CD4-positive, alpha-beta T cell (primary cell): Measurements from ENCODE around the gene BICDL1. TPM values are rescaled to one million over a fixed set of nuclear protein-coding genes. Genes with fewer than 3 reads are reported as not detected.

Experiments
- ATAC-seq: fragments of 200-7000 bp; cut with Tn5 transposase; one replicate; pipeline ENCODE4 v1.10.0; 2022; ENCODE audit warnings: mild to moderate bottlenecking; ENCODE audit not compliant: poor library complexity
- CTCF ChIA-PET: fragments of 350-600 bp; sonication (Branson Sonifier 250); formaldehyde crosslinking; loops from one replicate; lab custom pipeline; 2021; ENCODE audit warnings: antibody characterized with exemption, inconsistent platforms; lab: Charles Lee
- POLR2A ChIA-PET: fragments of 350-600 bp; sonication (Branson Sonifier 250); formaldehyde crosslinking; loops from one replicate; lab custom pipeline; 2021; ENCODE audit warnings: antibody characterized with exemption, inconsistent platforms; lab: Charles Lee
- DNase-seq, 14 experiments: peaks; one replicate each; pipeline ENCODE4 v3.0.0-alpha.2; 2013 to 2020; ENCODE audit warnings: mixed read lengths in 2 of 14
- H3K27ac ChIP-seq, 2 donors: one replicate each; pipeline versions ENCODE4 v1.5.1 to v1.7.0; 2013; ENCODE audit warnings: low read length in 2 of 2, low read depth in 1 of 2, mild to moderate bottlenecking in 1 of 2
- H3K27me3 ChIP-seq, 2 experiments: 1 replicate in 1 of 2; 2 replicates in 1 of 2; pipeline versions ENCODE4 v1.6.1 to v1.7.0; 2013; ENCODE audit warnings: low read length in 2 of 2, control low read depth in 1 of 2, mild to moderate bottlenecking in 1 of 2, moderate library complexity in 1 of 2; ENCODE audit not compliant: insufficient read depth in 2 of 2, control insufficient read depth in 1 of 2
- H3K36me3 ChIP-seq: one replicate; pipeline ENCODE4 v1.6.1; 2013; ENCODE audit warnings: low read length, control low read depth; ENCODE audit not compliant: insufficient read depth
- H3K4me1 ChIP-seq: one replicate; pipeline ENCODE4 v1.6.1; 2013; ENCODE audit warnings: low read length, control low read depth; ENCODE audit not compliant: insufficient read depth
- H3K4me3 ChIP-seq: one replicate; pipeline ENCODE4 v1.5.1; 2013; ENCODE audit warnings: mild to moderate bottlenecking, low read length, moderate library complexity
- H3K9me3 ChIP-seq, 2 experiments: 1 replicate in 1 of 2; 2 replicates in 1 of 2; pipeline versions ENCODE4 v1.6.1 to v1.7.0; 2013; ENCODE audit warnings: low read length in 2 of 2, mild to moderate bottlenecking in 2 of 2, control low read depth in 1 of 2, moderate library complexity in 1 of 2; ENCODE audit not compliant: control insufficient read depth in 1 of 2, insufficient read depth in 1 of 2
- H3K27ac Mint-ChIP-seq: one replicate; pipeline ENCODE4 v1.8.0; 2020; ENCODE audit warnings: mixed read lengths
- H3K27me3 Mint-ChIP-seq: one replicate; pipeline ENCODE4 v1.8.0; 2021; ENCODE audit warnings: mixed read lengths
- H3K36me3 Mint-ChIP-seq: one replicate; pipeline ENCODE4 v1.8.0; 2021; ENCODE audit warnings: low read depth, mixed read lengths
- H3K4me1 Mint-ChIP-seq: one replicate; pipeline ENCODE4 v1.8.0; 2021; ENCODE audit warnings: low read depth, mixed read lengths
- H3K4me3 Mint-ChIP-seq: one replicate; pipeline ENCODE4 v1.8.0; 2020; ENCODE audit warnings: mild to moderate bottlenecking, mixed read lengths
- H3K9me3 Mint-ChIP-seq: one replicate; pipeline ENCODE4 v1.8.0; 2020; ENCODE audit warnings: mixed read lengths
- intact Hi-C, 2 experiments: fragments of 100-400 bp; cut with DNase I in 1 of 2; cut with micrococcal nuclease in 1 of 2; formaldehyde crosslinking; loops; one replicate each; pipeline versions ENCODE4 v1.15.1 to v1.9.0; 2023 to 2025; cut with DNase I, micrococcal nuclease
- total RNA-seq, 174 experiments: library from RNA in 2 of 174; stranded (reverse) in 2 of 174; gene quantifications; one replicate each; pipeline ENCODE4 v1.2.3 and lab custom pipeline; 2021 to 2026
- TF ChIP-seq, protein P1 (sequence below): fragments of 200-600 bp; IDR thresholded peaks from one replicate; pipeline ENCODE4 v1.8.0; 2022; ENCODE audit warnings: antibody characterized with exemption, mild to moderate bottlenecking

The BICDL1 gene
- total RNA-seq, 2 experiments from 2014 or later: 143 to 146 TPM

DNA sequence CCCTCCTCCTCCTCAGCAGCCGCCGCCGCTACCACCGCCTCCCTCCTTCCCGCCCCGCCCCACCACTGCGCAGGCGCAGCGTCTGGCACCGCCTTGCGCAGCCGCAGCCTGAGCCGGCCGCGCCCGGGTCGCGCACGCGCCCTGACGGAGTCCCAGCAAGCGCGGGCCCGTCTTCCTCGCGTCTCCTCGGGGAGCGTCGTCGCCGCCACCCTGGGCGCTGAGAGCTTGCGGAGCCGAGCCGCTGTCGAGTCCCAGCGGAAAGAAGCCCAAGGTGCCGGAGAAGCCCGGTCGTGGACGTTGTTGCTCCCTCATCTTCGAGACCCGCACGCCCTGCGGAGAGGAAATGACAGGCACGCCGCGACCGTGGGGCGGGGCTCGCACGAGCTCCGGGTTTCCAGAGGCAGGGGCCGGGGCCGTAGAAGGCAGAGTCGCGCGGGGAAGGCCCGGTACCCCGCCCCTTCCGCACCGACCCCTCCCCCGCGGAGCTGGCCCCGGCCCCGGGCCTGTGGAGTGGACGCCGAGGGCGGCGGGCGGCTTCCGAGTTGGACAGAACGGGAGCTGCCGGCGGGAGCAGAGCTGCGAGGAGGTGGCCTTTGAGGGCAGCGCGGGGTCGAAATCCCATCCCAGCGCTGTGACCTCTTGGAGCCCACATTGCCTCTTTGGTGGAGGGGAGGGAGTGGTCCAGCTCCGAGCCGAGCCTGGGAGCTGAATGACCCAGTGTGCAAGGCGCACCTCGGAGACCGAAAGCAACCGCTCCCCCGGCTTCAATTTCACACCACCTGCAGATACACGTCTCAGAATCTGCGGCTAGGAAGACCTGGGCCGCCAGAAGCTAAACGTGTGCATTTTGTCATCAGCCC lies 128.0 kb downstream of the BICDL1 start:
- intact Hi-C loops: loop anchor here (1.0 to 10.0 kb wide), 7 partner anchors 30 to 330 kb away; partner anchors contain the start of genes GATC (in 1 of the 2), GCN1 (in 1 of the 2), PXN (in 1 of the 2) and RPLP0 (in 1 of the 2)
- Histone ChIP-seq H3K27ac (peak overlapping the region; percentile 94 to 95), H3K27me3 (no peaks in the 10 kb centered on the region), H3K9me3 (no peaks in the 10 kb centered on the region), H3K36me3 (peaks cover 6% of the 10 kb centered on the region), H3K4me3 (peak overlapping the region; percentile 86), H3K4me1 (peaks cover 61% of the 10 kb centered on the region)
- ATAC-seq: peak; percentile 75
- Mint-ChIP-seq H3K27me3 (no peaks in the 10 kb centered on the region), H3K4me1 (peaks cover 76% of the 10 kb centered on the region), H3K4me3 (peak overlapping the region; percentile 91), H3K9me3 (no peaks in the 10 kb centered on the region), H3K36me3 (peaks cover 37% of the 10 kb centered on the region), H3K27ac (peak overlapping the region; percentile 84)
- TF ChIP-seq, protein P1, sequence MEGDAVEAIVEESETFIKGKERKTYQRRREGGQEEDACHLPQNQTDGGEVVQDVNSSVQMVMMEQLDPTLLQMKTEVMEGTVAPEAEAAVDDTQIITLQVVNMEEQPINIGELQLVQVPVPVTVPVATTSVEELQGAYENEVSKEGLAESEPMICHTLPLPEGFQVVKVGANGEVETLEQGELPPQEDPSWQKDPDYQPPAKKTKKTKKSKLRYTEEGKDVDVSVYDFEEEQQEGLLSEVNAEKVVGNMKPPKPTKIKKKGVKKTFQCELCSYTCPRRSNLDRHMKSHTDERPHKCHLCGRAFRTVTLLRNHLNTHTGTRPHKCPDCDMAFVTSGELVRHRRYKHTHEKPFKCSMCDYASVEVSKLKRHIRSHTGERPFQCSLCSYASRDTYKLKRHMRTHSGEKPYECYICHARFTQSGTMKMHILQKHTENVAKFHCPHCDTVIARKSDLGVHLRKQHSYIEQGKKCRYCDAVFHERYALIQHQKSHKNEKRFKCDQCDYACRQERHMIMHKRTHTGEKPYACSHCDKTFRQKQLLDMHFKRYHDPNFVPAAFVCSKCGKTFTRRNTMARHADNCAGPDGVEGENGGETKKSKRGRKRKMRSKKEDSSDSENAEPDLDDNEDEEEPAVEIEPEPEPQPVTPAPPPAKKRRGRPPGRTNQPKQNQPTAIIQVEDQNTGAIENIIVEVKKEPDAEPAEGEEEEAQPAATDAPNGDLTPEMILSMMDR: no peak
- DNase-seq: peak; percentile 96 to 99 (median 98)
- POLR2A ChIA-PET: interaction anchor here (0.8 to 4.9 kb wide), 19 partner anchors 9 to 326 kb away, joined by 3 to 51 read pairs (median 4); partner anchors contain the start of genes BICDL1, RNU4-1, RNU4-2 and RPLP0
- CTCF ChIA-PET: interaction anchor here (1.0 to 2.4 kb wide), 5 partner anchors 10 to 185 kb away, joined by 3 to 11 read pairs (median 4); partner anchors contain the start of gene BICDL1

DNA sequence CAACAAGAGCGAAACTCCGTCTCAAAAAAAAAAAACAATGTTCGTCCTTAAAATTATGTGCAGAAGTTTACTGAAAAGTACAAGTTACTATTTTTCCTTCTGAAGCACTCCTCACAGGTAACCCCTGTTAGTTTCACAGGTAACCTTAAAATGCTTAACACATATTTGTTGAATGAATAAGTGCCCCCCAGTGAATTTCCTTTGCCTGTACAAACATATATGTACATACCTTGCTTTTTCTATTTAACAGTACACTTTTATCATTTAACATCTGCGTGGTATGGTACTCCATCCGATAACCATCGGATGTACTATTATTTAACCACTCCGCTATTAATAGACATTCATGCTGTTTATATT lies 128.9 kb downstream of the BICDL1 start:
- ChIA-PET POLR2A (interaction anchor here (1.2 to 4.9 kb wide), 8 partner anchors 15 to 325 kb away, joined by 3 to 51 read pairs (median 16); partner anchors contain the start of genes BICDL1, RNU4-1, RNU4-2 and RPLP0), CTCF (interaction anchor here (0.6 to 2.4 kb wide), 3 partner anchors 9 to 84 kb away, joined by 3 to 11 read pairs (median 4); no protein-coding TSS in a partner anchor)
- no peaks in the 10 kb centered on the region for H3K9me3 Mint-ChIP-seq
- ATAC-seq (no peak), DNase-seq (no peak)
- TF ChIP-seq, protein P1: no peak
- H3K4me3 Mint-ChIP-seq: peak overlapping the region; percentile 91
- Histone ChIP-seq H3K36me3 (peaks cover 6% of the 10 kb centered on the region), H3K27me3 (no peaks in the 10 kb centered on the region), H3K4me3 (peak overlapping the region; percentile 86), H3K4me1 (peaks cover 65% of the 10 kb centered on the region), H3K27ac (peak overlapping the region in 1 of 2 donors; percentile 94), H3K9me3 (no peaks in the 10 kb centered on the region)
- H3K36me3 Mint-ChIP-seq: peaks cover 30% of the 10 kb centered on the region
- no peaks in the 10 kb centered on the region for H3K27me3 Mint-ChIP-seq
- intact Hi-C loops: loop anchor here (2.0 to 10.0 kb wide), 5 partner anchors 31 to 329 kb away; partner anchors contain the start of genes GATC (in 1 of the 2), GCN1 (in 1 of the 2), PXN (in 1 of the 2) and RPLP0 (in 1 of the 2)
- H3K27ac Mint-ChIP-seq: peak overlapping the region; percentile 84
- H3K4me1 Mint-ChIP-seq: peaks cover 69% of the 10 kb centered on the region

DNA sequence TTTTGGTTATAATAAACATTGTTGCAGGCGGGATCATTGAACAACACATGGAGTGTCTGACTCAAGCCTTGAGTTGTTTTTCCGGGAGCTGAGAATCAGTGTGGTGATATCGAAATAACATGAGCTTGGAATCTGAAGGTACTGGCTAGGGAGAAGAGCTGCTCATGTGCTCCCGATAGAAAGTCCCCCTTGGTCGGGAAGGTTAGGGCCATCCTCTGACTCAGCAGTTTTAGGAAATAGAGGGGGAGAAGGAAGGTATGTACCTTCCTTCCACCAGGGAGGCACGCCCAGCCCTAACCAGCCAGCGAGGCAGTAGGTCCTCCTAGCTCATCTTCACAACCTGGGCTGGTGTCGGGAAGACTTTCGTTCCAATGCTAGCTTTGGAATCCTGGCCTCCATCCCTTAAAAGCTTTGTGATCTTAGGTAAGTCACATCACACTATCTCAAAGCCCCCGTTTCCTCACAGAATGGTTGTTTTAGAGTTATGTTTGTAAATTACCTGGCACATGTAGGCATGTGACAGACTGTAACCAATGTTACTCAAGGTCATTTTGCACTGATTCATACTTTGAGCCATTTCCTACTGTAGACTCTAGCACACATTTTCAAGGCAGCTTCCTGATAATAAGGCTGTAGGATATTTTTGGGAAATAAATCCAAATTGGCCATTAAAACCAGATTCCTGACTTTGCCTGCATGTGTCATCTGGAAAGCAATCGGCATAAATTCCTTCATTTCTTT lies 129.5 kb downstream of the BICDL1 start:
- POLR2A ChIA-PET: interaction anchor here (1.2 to 4.9 kb wide), 6 partner anchors 8 to 325 kb away, joined by 3 to 51 read pairs (median 19); partner anchors contain the start of genes BICDL1, RNU4-1, RNU4-2 and RPLP0
- H3K27ac ChIP-seq: no peak overlapping the region
- DNase-seq: no peak
- H3K4me3 ChIP-seq: peak overlapping the region; percentile 86
- intact Hi-C loops: loop anchor here (5.0 to 10.0 kb wide), 4 partner anchors 74 to 329 kb away; partner anchors contain the start of genes GATC (in 1 of the 2), GCN1 (in 1 of the 2), PXN (in 1 of the 2) and RPLP0 (in 1 of the 2)
- Mint-ChIP-seq H3K27me3 (no peaks in the 10 kb centered on the region), H3K4me3 (peak overlapping the region; percentile 91), H3K27ac (peak overlapping the region; percentile 84), H3K4me1 (peaks cover 70% of the 10 kb centered on the region), H3K9me3 (no peaks in the 10 kb centered on the region), H3K36me3 (peaks cover 26% of the 10 kb centered on the region)
- peaks cover 66% of the 10 kb centered on the region for H3K4me1 ChIP-seq
- H3K36me3 ChIP-seq: peaks cover 3% of the 10 kb centered on the region
- no peaks in the 10 kb centered on the region for H3K9me3 ChIP-seq
- H3K27me3 ChIP-seq: no peaks in the 10 kb centered on the region
- TF ChIP-seq, protein P1: no peak
- CTCF ChIA-PET: interaction anchor here (0.6 to 2.4 kb wide), 2 partner anchors 31 to 83 kb away, joined by 4 to 11 read pairs; no protein-coding TSS in a partner anchor
- ATAC-seq: no peak
